Esophagus squamous epithelium (tissue), 4 donors: Measurements from ENCODE around the gene STARD8.

Experiments
- CTCF ChIP-seq, 6 experiments: fragments of 450-650 bp in 4 of 6; fragments of 200-600 bp in 2 of 6; sonication (generic) in 2 of 6; IDR thresholded peaks; one replicate each; pipeline ENCODE4 v1.5.1; 2016 to 2019; ENCODE audit warnings: antibody characterized with exemption in 6 of 6, mild to moderate bottlenecking in 4 of 6, moderate library complexity in 4 of 6
- POLR2A ChIP-seq, 4 donors: fragments of 450-650 bp; IDR thresholded peaks; one replicate each; pipeline ENCODE4 v1.6.1; 2017; ENCODE audit warnings: antibody characterized with exemption in 4 of 4, mild to moderate bottlenecking in 4 of 4, moderate library complexity in 3 of 4

- TF ChIP-seq CTCF (IDR thresholded peaks at IDR 0.05): no peak
- no peak for TF ChIP-seq POLR2A (IDR thresholded peaks at IDR 0.05)
These were observed 38.2 kb downstream of the STARD8 start for GRCh38 chrX:68685685-68686084.
